IPS-15b (cell line): ENCODE data around the gene CPAMD8.

Experiments
- H3K27me3 ChIP-seq: one replicate; pipeline ENCODE4 v1.6.1; 2013; ENCODE audit warnings: low read length; ENCODE audit not compliant: control insufficient read depth, insufficient read depth
- H3K36me3 ChIP-seq: one replicate; pipeline ENCODE4 v1.6.1; 2013; ENCODE audit warnings: low read length; ENCODE audit not compliant: control insufficient read depth, insufficient read depth
- H3K4me1 ChIP-seq: one replicate; pipeline ENCODE4 v1.6.1; 2013; ENCODE audit warnings: mild to moderate bottlenecking, low read length; ENCODE audit not compliant: control insufficient read depth, insufficient read depth
- H3K4me3 ChIP-seq: one replicate; pipeline ENCODE4 v1.5.1; 2013; ENCODE audit warnings: low read depth, low read length
- H3K9ac ChIP-seq: one replicate; pipeline ENCODE4 v1.6.1; 2013; ENCODE audit warnings: low read depth, mild to moderate bottlenecking, low read length
- H3K9me3 ChIP-seq: one replicate; pipeline ENCODE4 v1.6.1; 2013; ENCODE audit warnings: mild to moderate bottlenecking, low read length; ENCODE audit not compliant: control insufficient read depth, insufficient read depth

The CPAMD8 gene

GRCh38 chr19:17026706-17027534 is at the start of gene CPAMD8:
CPAMD8 (minus strand) TSS chr19:17026810; CDS start chr19:17026642, 168 bp downstream.
- H3K36me3 ChIP-seq: no peaks in the 10 kb centered on the region
- H3K9me3 ChIP-seq: no peaks in the 10 kb centered on the region
- H3K4me3 ChIP-seq: peak within 1 kb of the TSS; percentile 89
- no peaks in the 10 kb centered on the region for H3K27me3 ChIP-seq
- peak within 1 kb of the TSS; percentile 60 for H3K9ac ChIP-seq
- H3K4me1 ChIP-seq: peaks cover 4% of the 10 kb centered on the region

- peak overlapping the region; percentile 89 for H3K4me3 ChIP-seq
- H3K9me3 ChIP-seq: no peaks in the 10 kb centered on the region
- H3K36me3 ChIP-seq: peaks cover 14% of the 10 kb centered on the region
- no peaks in the 10 kb centered on the region for H3K27me3 ChIP-seq
- H3K9ac ChIP-seq: peak overlapping the region; percentile 76
- peaks cover 12% of the 10 kb centered on the region for H3K4me1 ChIP-seq
Measured at GRCh38 chr19:17075864-17076542, 49.4 kb upstream of the CPAMD8 start.

- Histone ChIP-seq H3K9me3 (no peaks in the 10 kb centered on the region), H3K27me3 (no peaks in the 10 kb centered on the region), H3K4me1 (peaks cover 12% of the 10 kb centered on the region), H3K36me3 (peaks cover 17% of the 10 kb centered on the region), H3K9ac (peak within 1 kb of the TSS; percentile 85), H3K4me3 (peak within 1 kb of the TSS; percentile 89)
Measured at GRCh38 chr19:17075035-17075863, 48.6 kb upstream of the CPAMD8 start, which contains the start of the genes HAUS8 and MYO9B. HAUS8 (minus strand) TSS chr19:17075452; CDS start chr19:17075422, 30 bp downstream. MYO9B (plus strand) TSS chr19:17075777; CDS start chr19:17101718, 25,941 bp downstream.

DNA sequence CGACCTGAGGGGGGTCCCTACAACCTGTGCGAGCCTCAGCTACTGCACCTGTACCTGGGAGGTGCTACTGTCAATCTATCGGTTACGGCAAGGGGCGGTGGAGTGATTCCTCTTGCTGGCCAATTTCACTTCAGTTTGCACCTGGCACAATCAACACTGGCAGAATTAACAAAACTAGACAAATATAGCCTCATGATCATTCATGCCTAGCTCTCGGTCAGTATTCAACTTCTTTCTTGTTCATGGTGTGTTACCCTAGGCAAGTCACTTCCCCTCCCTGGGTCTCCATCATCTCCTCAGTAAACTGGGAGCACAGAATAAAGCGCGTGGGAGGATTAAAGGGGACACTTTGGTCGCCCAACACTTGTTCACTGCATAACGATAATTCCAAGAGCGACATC is 48.0 kb upstream of the CPAMD8 start:
- Histone ChIP-seq H3K4me3 (peak overlapping the region; percentile 82), H3K9me3 (no peaks in the 10 kb centered on the region), H3K36me3 (peaks cover 17% of the 10 kb centered on the region), H3K27me3 (no peaks in the 10 kb centered on the region), H3K4me1 (peaks cover 14% of the 10 kb centered on the region), H3K9ac (peak overlapping the region; percentile 85)

- Histone ChIP-seq H3K4me3 (peak overlapping the region; percentile 82), H3K4me1 (peaks cover 12% of the 10 kb centered on the region), H3K27me3 (no peaks in the 10 kb centered on the region), H3K9ac (no peak overlapping the region), H3K36me3 (peaks cover 17% of the 10 kb centered on the region), H3K9me3 (no peaks in the 10 kb centered on the region)
Measured at GRCh38 chr19:17073869-17074633, 47.4 kb upstream of the CPAMD8 start.

- H3K9ac ChIP-seq: no peak overlapping the region
- H3K27me3 ChIP-seq: no peaks in the 10 kb centered on the region
- no peaks in the 10 kb centered on the region for H3K9me3 ChIP-seq
- H3K4me3 ChIP-seq: no peak overlapping the region
- H3K4me1 ChIP-seq: peaks cover 5% of the 10 kb centered on the region
- H3K36me3 ChIP-seq: peaks cover 17% of the 10 kb centered on the region
Measured at GRCh38 chr19:17070912-17071311, 44.3 kb upstream of the CPAMD8 start.

- H3K27me3 ChIP-seq: no peaks in the 10 kb centered on the region
- no peak overlapping the region for H3K4me3 ChIP-seq
- H3K9me3 ChIP-seq: no peaks in the 10 kb centered on the region
- peaks cover 5% of the 10 kb centered on the region for H3K4me1 ChIP-seq
- H3K36me3 ChIP-seq: peaks cover 20% of the 10 kb centered on the region
- H3K9ac ChIP-seq: no peak overlapping the region
Measured at GRCh38 chr19:17070421-17070820, 43.8 kb upstream of the CPAMD8 start.

- Histone ChIP-seq H3K36me3 (peaks cover 20% of the 10 kb centered on the region), H3K9ac (no peak overlapping the region), H3K9me3 (no peaks in the 10 kb centered on the region), H3K27me3 (no peaks in the 10 kb centered on the region), H3K4me3 (no peak overlapping the region), H3K4me1 (peaks cover 5% of the 10 kb centered on the region)
Measured at GRCh38 chr19:17069193-17069592, 42.6 kb upstream of the CPAMD8 start.

- Histone ChIP-seq H3K27me3 (no peaks in the 10 kb centered on the region), H3K4me1 (no peaks in the 10 kb centered on the region), H3K9ac (no peak overlapping the region), H3K4me3 (no peak overlapping the region), H3K9me3 (no peaks in the 10 kb centered on the region), H3K36me3 (peaks cover 8% of the 10 kb centered on the region)
Measured at GRCh38 chr19:17063428-17063827, 36.8 kb upstream of the CPAMD8 start.

DNA sequence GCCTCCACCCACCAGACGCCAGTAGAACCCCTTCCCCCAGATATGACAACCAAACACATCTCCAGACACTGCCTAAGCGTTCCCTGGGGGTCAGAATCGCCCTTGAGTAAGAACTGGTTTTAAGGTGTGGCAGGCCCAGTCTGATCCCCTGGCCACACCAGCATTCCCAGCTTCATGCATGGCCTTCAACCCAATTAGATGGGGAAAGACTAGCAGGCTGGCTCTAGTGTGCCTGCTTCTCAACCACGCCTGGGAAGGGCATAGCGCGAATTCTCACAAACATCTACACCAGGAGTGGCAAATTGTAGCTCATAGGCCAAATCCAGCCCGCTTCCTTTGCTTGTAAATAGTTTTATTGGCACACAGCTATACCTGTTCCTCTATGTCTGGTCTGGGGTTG is 35.1 kb upstream of the CPAMD8 start:
- Histone ChIP-seq H3K4me3 (no peak overlapping the region), H3K4me1 (no peaks in the 10 kb centered on the region), H3K36me3 (peaks cover 15% of the 10 kb centered on the region), H3K9ac (no peak overlapping the region), H3K9me3 (no peaks in the 10 kb centered on the region), H3K27me3 (no peaks in the 10 kb centered on the region)

DNA sequence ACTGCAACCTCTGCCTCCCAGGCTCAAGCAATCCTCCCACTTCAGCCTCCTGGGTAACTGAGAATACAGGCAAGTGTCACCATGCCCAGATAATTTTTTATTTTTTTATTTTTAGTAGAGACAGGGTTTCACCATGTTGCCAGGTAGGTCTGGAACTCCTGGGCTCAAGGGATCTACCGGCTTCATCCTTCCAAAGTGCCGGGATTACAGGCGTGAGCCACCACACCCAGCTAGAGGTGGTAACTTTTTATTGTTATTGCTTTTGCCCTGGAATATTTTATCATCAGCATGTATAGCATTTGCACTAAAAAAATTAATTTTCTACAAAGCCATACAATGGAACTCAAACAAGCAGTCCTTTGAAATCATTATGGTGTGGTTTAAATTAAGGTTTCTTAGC is 34.6 kb upstream of the CPAMD8 start:
- Histone ChIP-seq H3K9me3 (no peaks in the 10 kb centered on the region), H3K4me3 (no peak overlapping the region), H3K27me3 (no peaks in the 10 kb centered on the region), H3K36me3 (peaks cover 15% of the 10 kb centered on the region), H3K4me1 (no peaks in the 10 kb centered on the region), H3K9ac (no peak overlapping the region)
